ENCODE data around the gene HPCA. TPM values are rescaled to one million over a fixed set of nuclear protein-coding genes. Genes with fewer than 3 reads are reported as not detected.

Gene HPCA
- total and polyA plus RNA-seq, 2 experiments from 2014 or later, result 0.85 TPM; not detected in 1

- TF ChIP-seq EZH2phosphoT487 (IDR thresholded peaks at IDR 0.05; ENCODE audit: low read depth, severe bottlenecking, unreplicated experiment) (no peak), EZH2 (IDR thresholded peaks at IDR 0.05; ENCODE audit: borderline replicate concordance) (no peak)
- TF ChIP-seq, protein P1, sequence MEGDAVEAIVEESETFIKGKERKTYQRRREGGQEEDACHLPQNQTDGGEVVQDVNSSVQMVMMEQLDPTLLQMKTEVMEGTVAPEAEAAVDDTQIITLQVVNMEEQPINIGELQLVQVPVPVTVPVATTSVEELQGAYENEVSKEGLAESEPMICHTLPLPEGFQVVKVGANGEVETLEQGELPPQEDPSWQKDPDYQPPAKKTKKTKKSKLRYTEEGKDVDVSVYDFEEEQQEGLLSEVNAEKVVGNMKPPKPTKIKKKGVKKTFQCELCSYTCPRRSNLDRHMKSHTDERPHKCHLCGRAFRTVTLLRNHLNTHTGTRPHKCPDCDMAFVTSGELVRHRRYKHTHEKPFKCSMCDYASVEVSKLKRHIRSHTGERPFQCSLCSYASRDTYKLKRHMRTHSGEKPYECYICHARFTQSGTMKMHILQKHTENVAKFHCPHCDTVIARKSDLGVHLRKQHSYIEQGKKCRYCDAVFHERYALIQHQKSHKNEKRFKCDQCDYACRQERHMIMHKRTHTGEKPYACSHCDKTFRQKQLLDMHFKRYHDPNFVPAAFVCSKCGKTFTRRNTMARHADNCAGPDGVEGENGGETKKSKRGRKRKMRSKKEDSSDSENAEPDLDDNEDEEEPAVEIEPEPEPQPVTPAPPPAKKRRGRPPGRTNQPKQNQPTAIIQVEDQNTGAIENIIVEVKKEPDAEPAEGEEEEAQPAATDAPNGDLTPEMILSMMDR (IDR thresholded peaks at IDR 0.05; ENCODE audit: poor library complexity), result no peak
- Histone ChIP-seq H3K9me3 (ENCODE audit: low read depth) (no peaks in the 10 kb centered on the region), H2AFZ (no peak overlapping the region), H3K4me2 (no peak overlapping the region), H3K79me2 (no peaks in the 10 kb centered on the region), H3K27ac (no peak overlapping the region), H3K36me3 (replicated peaks; ENCODE audit: insufficient read depth, low read depth) (no peaks in the 10 kb centered on the region), H3K9me2 (replicated peaks; ENCODE audit: insufficient read depth) (no peaks in the 10 kb centered on the region), H4K20me1 (ENCODE audit: insufficient read depth, poor library complexity, severe bottlenecking) (no peaks in the 10 kb centered on the region), H3K4me1 (ENCODE audit: insufficient read depth) (no peaks in the 10 kb centered on the region), H3K27me3 (no peaks in the 10 kb centered on the region), H3K4me3 (no peak overlapping the region)
- DNase-seq (ENCODE audit: low spot score), result no peak
- WGBS (ENCODE audit: low lambda C conversion rate, missing lambda C conversion rate), result 91% methylated on average over 3 of the region's 3 CpGs
Measured at GRCh38 chr1:32861904-32862695, 24.2 kb upstream of the HPCA start.

GRCh38 chr1:32863218-32863880 is 22.9 kb upstream of the HPCA start:
- Histone ChIP-seq H4K20me1 (ENCODE audit: insufficient read depth, poor library complexity, severe bottlenecking) (no peaks in the 10 kb centered on the region), H3K4me2 (no peak overlapping the region), H2AFZ (no peak overlapping the region), H3K79me2 (no peaks in the 10 kb centered on the region), H3K9me2 (replicated peaks; ENCODE audit: insufficient read depth) (no peaks in the 10 kb centered on the region), H3K27me3 (no peaks in the 10 kb centered on the region), H3K4me1 (ENCODE audit: insufficient read depth) (no peaks in the 10 kb centered on the region), H3K9me3 (ENCODE audit: low read depth) (no peaks in the 10 kb centered on the region), H3K4me3 (no peak overlapping the region), H3K36me3 (replicated peaks; ENCODE audit: insufficient read depth, low read depth) (no peaks in the 10 kb centered on the region), H3K27ac (no peak overlapping the region)
- TF ChIP-seq, protein P1 (IDR thresholded peaks at IDR 0.05; ENCODE audit: poor library complexity), result no peak
- TF ChIP-seq EZH2phosphoT487 (IDR thresholded peaks at IDR 0.05; ENCODE audit: low read depth, severe bottlenecking, unreplicated experiment) (no peak), EZH2 (IDR thresholded peaks at IDR 0.05; ENCODE audit: borderline replicate concordance) (no peak)
- 91% methylated on average over 4 of the region's 4 CpGs for WGBS (ENCODE audit: low lambda C conversion rate, missing lambda C conversion rate)
- no peak for DNase-seq (ENCODE audit: low spot score)

DNA sequence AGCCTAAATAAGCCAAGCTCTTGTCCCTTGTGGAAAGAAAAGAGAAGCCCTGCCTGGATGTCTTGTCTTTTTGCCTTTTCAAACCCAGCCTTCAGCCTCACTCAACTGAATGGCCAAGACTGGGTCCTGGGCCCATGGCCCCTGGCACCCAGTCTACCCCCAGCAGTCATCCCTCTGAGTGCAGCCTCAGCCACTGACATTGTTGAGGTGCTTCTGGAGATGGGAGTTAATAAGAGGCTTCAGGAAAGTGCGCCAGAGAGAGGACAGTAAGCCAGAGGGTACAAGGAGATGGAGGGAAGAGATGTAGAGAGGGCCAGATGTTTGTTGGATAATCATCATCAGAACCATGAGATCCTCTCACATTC is 22.4 kb upstream of the HPCA start:
- H3K4me2 ChIP-seq, result no peak overlapping the region
- no peak overlapping the region for H3K27ac ChIP-seq
- no peak overlapping the region for H3K4me3 ChIP-seq
- TF ChIP-seq EZH2phosphoT487 (IDR thresholded peaks at IDR 0.05; ENCODE audit: low read depth, severe bottlenecking, unreplicated experiment) (no peak), EZH2 (IDR thresholded peaks at IDR 0.05; ENCODE audit: borderline replicate concordance) (no peak)
- TF ChIP-seq, protein P1 (IDR thresholded peaks at IDR 0.05; ENCODE audit: poor library complexity), result no peak
- no peaks in the 10 kb centered on the region for H3K27me3 ChIP-seq
- 95% methylated on average over 1 of the region's 1 CpG for WGBS (ENCODE audit: low lambda C conversion rate, missing lambda C conversion rate)
- DNase-seq (ENCODE audit: low spot score), result no peak
- H3K36me3 ChIP-seq (replicated peaks; ENCODE audit: insufficient read depth, low read depth), result no peaks in the 10 kb centered on the region
- no peaks in the 10 kb centered on the region for H3K9me3 ChIP-seq (ENCODE audit: low read depth)
- no peaks in the 10 kb centered on the region for H3K9me2 ChIP-seq (replicated peaks; ENCODE audit: insufficient read depth)
- H2AFZ ChIP-seq, result no peak overlapping the region
- no peaks in the 10 kb centered on the region for H3K79me2 ChIP-seq
- H4K20me1 ChIP-seq (ENCODE audit: insufficient read depth, poor library complexity, severe bottlenecking), result no peaks in the 10 kb centered on the region
- H3K4me1 ChIP-seq (ENCODE audit: insufficient read depth), result no peaks in the 10 kb centered on the region
